ENCODE data around the gene ZXDB.

DNA sequence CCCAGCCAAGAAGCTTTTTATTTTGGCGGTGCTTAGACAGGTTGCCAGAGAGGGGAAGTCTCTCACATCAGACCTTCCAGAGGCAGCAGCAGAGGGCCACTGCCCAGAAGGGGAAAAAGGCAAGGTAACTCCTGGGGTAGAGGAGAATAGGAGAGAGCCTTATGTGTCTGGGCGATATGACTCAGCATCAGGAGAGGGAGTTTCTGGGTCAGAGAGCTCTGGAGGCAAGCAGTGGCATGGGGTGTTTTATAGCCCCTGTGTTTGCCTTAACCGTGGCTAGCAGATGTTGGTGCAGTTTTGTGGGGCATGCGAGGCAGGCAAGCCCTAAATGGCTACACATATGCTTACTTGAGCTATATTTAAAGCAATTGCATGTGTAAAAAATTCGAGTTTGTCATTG is 8.3 kb upstream of the ZXDB start:
- TF ChIP-seq SIN3A (IDR thresholded peaks at IDR 0.05; ENCODE audit: borderline replicate concordance, insufficient read depth, low read length) = no peak
- TF ChIP-seq POLR2AphosphoS5 (IDR thresholded peaks at IDR 0.05; ENCODE audit: low read depth, low read length) = no peak
- TF ChIP-seq TAF1 (IDR thresholded peaks at IDR 0.05; ENCODE audit: borderline replicate concordance, insufficient read depth, low read length) = no peak
